GM21786 (cell line): Measurements from ENCODE around the gene VPS26A.
"Not testable (repeated sequence)": the region's sequence is repeated elsewhere in the genome, so short reads cannot be mapped to it uniquely, and the experiment has no call there.

ENCODE experiments used
- ATAC-seq: cut with Tn5 transposase; IDR thresholded peaks from one replicate; pipeline ENCODE4 v1.9.1; 2021; ENCODE audit not compliant: unreplicated experiment

VPS26A gene

GRCh38 chr10:69175326-69175725 is 51.3 kb downstream of the VPS26A start:
- ATAC-seq = not testable (repeated sequence)

- ATAC-seq = no peak
Observed at GRCh38 chr10:69176823-69177222, 52.8 kb downstream of the VPS26A start.

- ATAC-seq = no peak
Observed at GRCh38 chr10:69179089-69179742, 55.2 kb downstream of the VPS26A start.

GRCh38 chr10:69179743-69180524 is 56.0 kb downstream of the VPS26A start, which contains the start of gene SUPV3L1:
SUPV3L1 (plus strand) TSS chr10:69180234; CDS start chr10:69180292, 58 bp downstream.
- ATAC-seq = peak; percentile 88

- no peak for ATAC-seq
Observed at GRCh38 chr10:69180525-69181204, 56.7 kb downstream of the VPS26A start.

GRCh38 chr10:69181433-69181832 is 57.5 kb downstream of the VPS26A start:
- ATAC-seq = no peak

- no peak for ATAC-seq
Observed at GRCh38 chr10:69182005-69182404, 58.0 kb downstream of the VPS26A start.

- ATAC-seq = no peak
Observed at GRCh38 chr10:69186524-69186923, 62.5 kb downstream of the VPS26A start.

GRCh38 chr10:69201045-69201444 is 77.1 kb downstream of the VPS26A start:
- no peak for ATAC-seq

GRCh38 chr10:69202332-69202731 is 78.4 kb downstream of the VPS26A start:
- ATAC-seq = no peak

GRCh38 chr10:69208761-69209160 is 84.8 kb downstream of the VPS26A start:
- ATAC-seq = no peak

- no peak for ATAC-seq
Observed at GRCh38 chr10:69209787-69210484, 86.0 kb downstream of the VPS26A start.

GRCh38 chr10:69211104-69211503 is 87.1 kb downstream of the VPS26A start:
- no peak for ATAC-seq

- ATAC-seq = no peak
Observed at GRCh38 chr10:69211524-69211923, 87.5 kb downstream of the VPS26A start.

GRCh38 chr10:69213591-69214311 is 89.8 kb downstream of the VPS26A start:
- no peak for ATAC-seq

- ATAC-seq = no peak
Observed at GRCh38 chr10:69214666-69215131, 90.7 kb downstream of the VPS26A start.

GRCh38 chr10:69215405-69216171 is 91.6 kb downstream of the VPS26A start:
- no peak for ATAC-seq

GRCh38 chr10:69216577-69217118 is 92.7 kb downstream of the VPS26A start:
- no peak for ATAC-seq

GRCh38 chr10:69217119-69217754 is 93.3 kb downstream of the VPS26A start:
- no peak for ATAC-seq
